COLO829 (cell line): ENCODE measurements around the gene NAV3.
A peak's percentile ranks its signal among the peaks of the same experiment; 100 is the strongest.

ENCODE experiments used
- DNase-seq: peaks from one replicate; pipeline ENCODE4 v3.0.0; 2012; ENCODE audit warnings: low spot score

The NAV3 gene

GRCh38 chr12:77830583-77831351, at the start of gene NAV3:
NAV3 (plus strand) TSS chr12:77830894; CDS start chr12:77831462, 568 bp downstream.
- DNase-seq: no peak

GRCh38 chr12:77782034-77782433, 48.7 kb upstream of the NAV3 start:
- DNase-seq: no peak

- DNase-seq: no peak
These were observed 47.9 kb upstream of the NAV3 start for GRCh38 chr12:77782766-77783165.

- DNase-seq: no peak
These were observed 45.5 kb upstream of the NAV3 start for GRCh38 chr12:77785211-77785610.

- DNase-seq: no peak
These were observed 44.0 kb upstream of the NAV3 start for GRCh38 chr12:77786675-77787074.

- DNase-seq: no peak
These were observed 42.2 kb upstream of the NAV3 start for GRCh38 chr12:77788231-77789168.

GRCh38 chr12:77795699-77796098, 35.0 kb upstream of the NAV3 start:
- no peak for DNase-seq

- no peak for DNase-seq
These were observed 33.9 kb upstream of the NAV3 start for GRCh38 chr12:77796775-77797174.

GRCh38 chr12:77800501-77800900, 30.2 kb upstream of the NAV3 start:
- no peak for DNase-seq

- no peak for DNase-seq
These were observed 22.2 kb upstream of the NAV3 start for GRCh38 chr12:77808534-77808933.

- no peak for DNase-seq
These were observed 17.1 kb upstream of the NAV3 start for GRCh38 chr12:77813558-77813957.

GRCh38 chr12:77814386-77814785, 16.3 kb upstream of the NAV3 start:
- DNase-seq: no peak

- no peak for DNase-seq
These were observed 14.5 kb upstream of the NAV3 start for GRCh38 chr12:77816196-77816595.

- DNase-seq: no peak
These were observed 13.4 kb upstream of the NAV3 start for GRCh38 chr12:77817276-77817675.

- no peak for DNase-seq
These were observed 12.3 kb upstream of the NAV3 start for GRCh38 chr12:77818351-77818750.

- no peak for DNase-seq
These were observed 8.9 kb upstream of the NAV3 start for GRCh38 chr12:77821699-77822203.

- no peak for DNase-seq
These were observed 2.6 kb downstream of the NAV3 start for GRCh38 chr12:77833329-77833728.

GRCh38 chr12:77834618-77835017, 3.9 kb downstream of the NAV3 start:
- DNase-seq: no peak

- no peak for DNase-seq
These were observed 5.3 kb downstream of the NAV3 start for GRCh38 chr12:77835969-77836368.

GRCh38 chr12:77837876-77838291, 7.2 kb downstream of the NAV3 start:
- DNase-seq: no peak

- no peak for DNase-seq
These were observed 10.8 kb downstream of the NAV3 start for GRCh38 chr12:77841521-77841920.

GRCh38 chr12:77842430-77842829, 11.7 kb downstream of the NAV3 start:
- no peak for DNase-seq

- peak; percentile 64 for DNase-seq
These were observed 15.1 kb downstream of the NAV3 start for GRCh38 chr12:77845831-77846230.
